Neural progenitor cell (in vitro differentiated cells): ENCODE data around the gene ADIG. TPM values are rescaled to one million over a fixed set of nuclear protein-coding genes. Genes with fewer than 3 reads are reported as not detected.
A peak's percentile ranks its signal among the peaks of the same experiment; 100 is the strongest.

Source experiments
- DNase-seq: peaks from one replicate; pipeline ENCODE4 v3.0.0-alpha.2; 2016; ENCODE audit warnings: low spot score
- H2AFZ ChIP-seq: fragments of 200-600 bp; sonication (generic); replicated peaks from 2 replicates; pipeline ENCODE4 v1.6.1; 2016; ENCODE audit warnings: antibody characterized with exemption
- H3F3A ChIP-seq: fragments of 200-600 bp; sonication (generic); 2 replicates; pipeline ENCODE4 v1.6.1; 2016; ENCODE audit warnings: antibody characterized with exemption, low read depth
- H3K27ac ChIP-seq: fragments of 200-600 bp; sonication (generic); 2 replicates; pipeline ENCODE4 v1.5.1; 2016; ENCODE audit warnings: mild to moderate bottlenecking
- H3K27me3 ChIP-seq: fragments of 200-600 bp; sonication (generic); 2 replicates; pipeline ENCODE4 v1.6.1; 2016; ENCODE audit warnings: mild to moderate bottlenecking, moderate library complexity
- H3K36me3 ChIP-seq: fragments of 200-600 bp; sonication (generic); 2 replicates; pipeline ENCODE4 v1.5.1; 2016
- H3K4me1 ChIP-seq: fragments of 200-600 bp; sonication (generic); 2 replicates; pipeline ENCODE4 v1.6.1; 2016; ENCODE audit warnings: mixed run types
- H3K4me2 ChIP-seq: fragments of 200-600 bp; sonication (generic); 2 replicates; pipeline ENCODE4 v1.6.1; 2016
- H3K4me3 ChIP-seq: fragments of 200-600 bp; sonication (generic); 2 replicates; pipeline ENCODE4 v1.5.1; 2016
- H3K79me2 ChIP-seq: fragments of 200-600 bp; sonication (generic); 2 replicates; pipeline ENCODE4 v1.6.1; 2016; ENCODE audit warnings: low read depth
- H3K9ac ChIP-seq: fragments of 200-600 bp; sonication (generic); 2 replicates; pipeline ENCODE4 v1.6.1; 2016
- H3K9me3 ChIP-seq: fragments of 200-600 bp; sonication (generic); 2 replicates; pipeline ENCODE4 v1.5.1; 2016; ENCODE audit warnings: low read depth
- H4K20me1 ChIP-seq: fragments of 200-600 bp; sonication (generic); 2 replicates; pipeline ENCODE4 v1.6.1; 2016; ENCODE audit warnings: low read depth
- H3K27ac Mint-ChIP-seq: 3 replicates; pipeline ENCODE4 v1.8.0; 2021; ENCODE audit warnings: mixed read lengths
- H3K27me3 Mint-ChIP-seq: 2 replicates; pipeline ENCODE4 v1.8.0; 2022; ENCODE audit warnings: low read depth, mild to moderate bottlenecking, inconsistent platforms, moderate library complexity, mixed read lengths; ENCODE audit not compliant: insufficient read depth
- H3K36me3 Mint-ChIP-seq: 3 replicates; pipeline ENCODE4 v1.8.0; 2021; ENCODE audit warnings: mixed read lengths
- H3K4me1 Mint-ChIP-seq: 3 replicates; pipeline ENCODE4 v1.8.0; 2021; ENCODE audit warnings: mixed read lengths
- H3K4me3 Mint-ChIP-seq: 3 replicates; pipeline ENCODE4 v1.8.0; 2021; ENCODE audit warnings: mild to moderate bottlenecking, moderate library complexity, mixed read lengths
- H3K9me3 Mint-ChIP-seq: 3 replicates; pipeline ENCODE4 v1.8.0; 2020; ENCODE audit warnings: mixed read lengths
- CTCF ChIP-seq: fragments of 200-600 bp; sonication (generic); IDR thresholded peaks from 2 replicates; pipeline ENCODE4 v1.5.1; 2017; ENCODE audit warnings: antibody characterized with exemption, mild to moderate bottlenecking
- EZH2 ChIP-seq: fragments of 200-600 bp; sonication (generic); IDR thresholded peaks from 2 replicates; pipeline ENCODE4 v1.6.1; 2017; ENCODE audit warnings: antibody characterized with exemption, mild to moderate bottlenecking, moderate library complexity
- EZH2phosphoT487 ChIP-seq: fragments of 200-600 bp; sonication (generic); IDR thresholded peaks from 2 replicates; pipeline ENCODE4 v1.6.1; 2017; ENCODE audit warnings: antibody characterized with exemption
- total RNA-seq: library from RNA; depleted of rRNA; stranded (reverse); fragments of >200 nt; gene quantifications from 2 replicates; pipeline ENCODE4 v1.2.3, GENCODE V29; 2015; ENCODE audit warnings: low replicate concordance

The ADIG gene
- total RNA-seq, 1 donor from 2014 or later = not detected

GRCh38 chr20:38569747-38570525 is 11.1 kb upstream of the ADIG start:
- Histone ChIP-seq H3K4me1 (no peaks in the 10 kb centered on the region), H4K20me1 (no peaks in the 10 kb centered on the region), H3K9ac (no peak overlapping the region), H3K79me2 (no peaks in the 10 kb centered on the region), H2AFZ (no peak overlapping the region), H3K9me3 (no peaks in the 10 kb centered on the region), H3F3A (no peaks in the 10 kb centered on the region), H3K27me3 (no peaks in the 10 kb centered on the region), H3K27ac (no peak overlapping the region), H3K4me2 (no peak overlapping the region), H3K4me3 (no peak overlapping the region), H3K36me3 (peaks cover 11% of the 10 kb centered on the region)
- no peak overlapping the region for H3K27ac Mint-ChIP-seq
- no peaks in the 10 kb centered on the region for H3K27me3 Mint-ChIP-seq
- H3K4me3 Mint-ChIP-seq = no peak overlapping the region
- H3K4me1 Mint-ChIP-seq = no peaks in the 10 kb centered on the region
- TF ChIP-seq EZH2phosphoT487 = no peak
- no peak for TF ChIP-seq EZH2
- no peak for TF ChIP-seq CTCF
- H3K36me3 Mint-ChIP-seq = peaks cover 8% of the 10 kb centered on the region
- no peak for DNase-seq
- no peaks in the 10 kb centered on the region for H3K9me3 Mint-ChIP-seq

DNA sequence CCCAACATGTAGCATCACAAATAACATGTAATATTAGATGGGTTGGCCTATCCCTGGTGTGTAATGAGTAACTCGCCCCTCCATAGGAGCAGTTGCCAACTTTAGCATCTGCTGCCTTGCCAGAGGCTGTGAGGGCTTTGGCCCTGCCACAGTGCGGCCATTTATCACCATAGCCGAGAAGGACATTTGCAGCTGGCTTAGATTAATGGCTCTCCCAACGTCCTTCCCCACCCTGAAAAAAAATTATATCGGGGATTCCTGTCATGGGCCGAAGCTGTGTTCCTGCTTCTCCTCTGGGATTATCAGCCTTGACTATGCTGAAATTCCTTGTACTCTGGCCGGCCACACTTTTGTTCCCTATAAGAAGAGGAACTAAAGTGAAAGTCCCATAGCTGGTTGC is 7.6 kb upstream of the ADIG start:
- H3K27ac Mint-ChIP-seq = no peak overlapping the region
- peaks cover 16% of the 10 kb centered on the region for H3K36me3 ChIP-seq
- no peak overlapping the region for H2AFZ ChIP-seq
- peaks cover 17% of the 10 kb centered on the region for H3K4me1 ChIP-seq
- no peaks in the 10 kb centered on the region for H3K9me3 Mint-ChIP-seq
- H3K9ac ChIP-seq = no peak overlapping the region
- no peaks in the 10 kb centered on the region for H4K20me1 ChIP-seq
- H3K36me3 Mint-ChIP-seq = peaks cover 5% of the 10 kb centered on the region
- H3K27me3 ChIP-seq = no peaks in the 10 kb centered on the region
- H3K27me3 Mint-ChIP-seq = no peaks in the 10 kb centered on the region
- H3K4me1 Mint-ChIP-seq = peaks cover 6% of the 10 kb centered on the region
- no peaks in the 10 kb centered on the region for H3K79me2 ChIP-seq
- no peak overlapping the region for H3K4me2 ChIP-seq
- TF ChIP-seq EZH2 (no peak), EZH2phosphoT487 (no peak), CTCF (no peak)
- no peak overlapping the region for H3K4me3 Mint-ChIP-seq
- no peaks in the 10 kb centered on the region for H3K9me3 ChIP-seq
- peaks cover 14% of the 10 kb centered on the region for H3F3A ChIP-seq
- no peak overlapping the region for H3K27ac ChIP-seq
- no peak overlapping the region for H3K4me3 ChIP-seq
- no peak for DNase-seq

- H3K9me3 ChIP-seq = no peaks in the 10 kb centered on the region
- peaks cover 28% of the 10 kb centered on the region for H3K4me1 Mint-ChIP-seq
- no peak overlapping the region for H3K4me3 ChIP-seq
- H3K9ac ChIP-seq = no peak overlapping the region
- H3K27me3 ChIP-seq = no peaks in the 10 kb centered on the region
- H3K36me3 ChIP-seq = peaks cover 5% of the 10 kb centered on the region
- peaks cover 4% of the 10 kb centered on the region for H3K36me3 Mint-ChIP-seq
- H3K9me3 Mint-ChIP-seq = no peaks in the 10 kb centered on the region
- no peak overlapping the region for H3K4me3 Mint-ChIP-seq
- H4K20me1 ChIP-seq = no peaks in the 10 kb centered on the region
- DNase-seq = no peak
- no peak overlapping the region for H3K4me2 ChIP-seq
- H3K27ac ChIP-seq = no peak overlapping the region
- peaks cover 41% of the 10 kb centered on the region for H3K4me1 ChIP-seq
- H3K79me2 ChIP-seq = no peaks in the 10 kb centered on the region
- no peak overlapping the region for H2AFZ ChIP-seq
- H3K27me3 Mint-ChIP-seq = peaks cover 3% of the 10 kb centered on the region
- peaks cover 14% of the 10 kb centered on the region for H3F3A ChIP-seq
- peak overlapping the region; percentile 23 for H3K27ac Mint-ChIP-seq
- TF ChIP-seq CTCF (no peak), EZH2phosphoT487 (no peak), EZH2 (no peak)
Observed at GRCh38 chr20:38579219-38579910, 1.6 kb upstream of the ADIG start.
